ENCODE measurements around the gene DTWD2. TPM values are rescaled to one million over a fixed set of nuclear protein-coding genes. Genes with fewer than 3 reads are reported as not detected.

DTWD2 gene
- total RNA-seq, 6 experiments from 2014 or later, result 4.9 to 7.3 (median 5.6) TPM

GRCh38 chr5:118905196-118905595, 83.2 kb downstream of the DTWD2 start:
- TF ChIP-seq CTCF (IDR thresholded peaks at IDR 0.05), result no peak
- Mint-ChIP-seq H3K9me3 (no peaks in the 10 kb centered on the region), H3K4me1 (ENCODE audit: low read depth) (peaks cover 3% of the 10 kb centered on the region; the same call in 1 of the 2 replicates), H3K27me3 (ENCODE audit: insufficient read depth) (no peaks in the 10 kb centered on the region), H3K27ac (no peak overlapping the region), H3K4me3 (no peak overlapping the region), H3K36me3 (ENCODE audit: low read depth) (no peaks in the 10 kb centered on the region)
- no peak for DNase-seq

GRCh38 chr5:118902656-118903438, 85.5 kb downstream of the DTWD2 start:
- Mint-ChIP-seq H3K27me3 (ENCODE audit: insufficient read depth) (no peaks in the 10 kb centered on the region), H3K4me3 (no peak overlapping the region), H3K4me1 (ENCODE audit: low read depth) (no peaks in the 10 kb centered on the region), H3K36me3 (ENCODE audit: low read depth) (no peaks in the 10 kb centered on the region), H3K27ac (no peak overlapping the region), H3K9me3 (no peaks in the 10 kb centered on the region)
- TF ChIP-seq CTCF (IDR thresholded peaks at IDR 0.05), result no peak
- DNase-seq, result no peak

- H3K9me3 Mint-ChIP-seq, result no peaks in the 10 kb centered on the region
- no peaks in the 10 kb centered on the region for H3K36me3 Mint-ChIP-seq (ENCODE audit: low read depth)
- no peak for DNase-seq
- H3K27me3 Mint-ChIP-seq (ENCODE audit: insufficient read depth), result no peaks in the 10 kb centered on the region
- no peak overlapping the region for H3K27ac Mint-ChIP-seq
- TF ChIP-seq CTCF (IDR thresholded peaks at IDR 0.05), result no peak
- no peaks in the 10 kb centered on the region for H3K4me1 Mint-ChIP-seq (ENCODE audit: low read depth)
- H3K4me3 Mint-ChIP-seq, result no peak overlapping the region
Measured at GRCh38 chr5:118894709-118895108, 93.6 kb downstream of the DTWD2 start.

- Mint-ChIP-seq H3K9me3 (no peaks in the 10 kb centered on the region), H3K36me3 (ENCODE audit: low read depth) (no peaks in the 10 kb centered on the region), H3K27me3 (ENCODE audit: insufficient read depth) (no peaks in the 10 kb centered on the region), H3K27ac (no peak overlapping the region), H3K4me3 (no peak overlapping the region), H3K4me1 (ENCODE audit: low read depth) (no peaks in the 10 kb centered on the region)
- no peak for TF ChIP-seq CTCF (IDR thresholded peaks at IDR 0.05)
- DNase-seq, result no peak
Measured at GRCh38 chr5:118891252-118891651, 97.1 kb downstream of the DTWD2 start.

- no peaks in the 10 kb centered on the region for H3K36me3 Mint-ChIP-seq (ENCODE audit: low read depth)
- H3K27me3 Mint-ChIP-seq (ENCODE audit: insufficient read depth), result no peaks in the 10 kb centered on the region
- TF ChIP-seq CTCF (IDR thresholded peaks at IDR 0.05), result no peak
- H3K9me3 Mint-ChIP-seq, result no peaks in the 10 kb centered on the region
- H3K27ac Mint-ChIP-seq, result no peak overlapping the region
- no peak for DNase-seq
- H3K4me3 Mint-ChIP-seq, result no peak overlapping the region
- H3K4me1 Mint-ChIP-seq (ENCODE audit: low read depth), result no peaks in the 10 kb centered on the region
Measured at GRCh38 chr5:118889165-118889564, 99.2 kb downstream of the DTWD2 start.
